WERI-Rb-1 (cell line): ENCODE data around the gene SLF2.
A peak's percentile ranks its signal among the peaks of the same experiment; 100 is the strongest.

Source experiments
- DNase-seq: peaks from one replicate; pipeline ENCODE4 v3.0.0-alpha.2; 2020
- H3K27ac ChIP-seq: fragments of 250-450 bp; sonication (Bioruptor Pico); 2 replicates; pipeline ENCODE4 v1.5.1; 2020; ENCODE audit warnings: mild to moderate bottlenecking, moderate library complexity
- H3K27me3 ChIP-seq: fragments of 250-450 bp; sonication (Bioruptor Pico); 2 replicates; pipeline ENCODE4 v1.5.1; 2021; ENCODE audit warnings: mild to moderate bottlenecking, low read depth, moderate library complexity; ENCODE audit not compliant: insufficient read depth, severe bottlenecking
- H3K36me3 ChIP-seq: fragments of 250-450 bp; sonication (Bioruptor Pico); 2 replicates; pipeline ENCODE4 v1.5.1; 2020; ENCODE audit warnings: mild to moderate bottlenecking, moderate library complexity
- H3K4me3 ChIP-seq: 2 replicates; pipeline ENCODE4 v1.5.1; 2011; ENCODE audit warnings: low read depth, mild to moderate bottlenecking, control low read depth, low read length
- H3K9me3 ChIP-seq: fragments of 250-450 bp; sonication (Bioruptor Pico); 2 replicates; pipeline ENCODE4 v1.5.1; 2021; ENCODE audit warnings: mild to moderate bottlenecking, moderate library complexity; ENCODE audit not compliant: severe bottlenecking
- TF ChIP-seq, protein P1 (sequence below): IDR thresholded peaks from 2 replicates; pipeline ENCODE4 v1.5.1; 2011; ENCODE audit warnings: low read depth, mild to moderate bottlenecking, control low read depth, inconsistent platforms, low read length

SLF2 gene

DNA sequence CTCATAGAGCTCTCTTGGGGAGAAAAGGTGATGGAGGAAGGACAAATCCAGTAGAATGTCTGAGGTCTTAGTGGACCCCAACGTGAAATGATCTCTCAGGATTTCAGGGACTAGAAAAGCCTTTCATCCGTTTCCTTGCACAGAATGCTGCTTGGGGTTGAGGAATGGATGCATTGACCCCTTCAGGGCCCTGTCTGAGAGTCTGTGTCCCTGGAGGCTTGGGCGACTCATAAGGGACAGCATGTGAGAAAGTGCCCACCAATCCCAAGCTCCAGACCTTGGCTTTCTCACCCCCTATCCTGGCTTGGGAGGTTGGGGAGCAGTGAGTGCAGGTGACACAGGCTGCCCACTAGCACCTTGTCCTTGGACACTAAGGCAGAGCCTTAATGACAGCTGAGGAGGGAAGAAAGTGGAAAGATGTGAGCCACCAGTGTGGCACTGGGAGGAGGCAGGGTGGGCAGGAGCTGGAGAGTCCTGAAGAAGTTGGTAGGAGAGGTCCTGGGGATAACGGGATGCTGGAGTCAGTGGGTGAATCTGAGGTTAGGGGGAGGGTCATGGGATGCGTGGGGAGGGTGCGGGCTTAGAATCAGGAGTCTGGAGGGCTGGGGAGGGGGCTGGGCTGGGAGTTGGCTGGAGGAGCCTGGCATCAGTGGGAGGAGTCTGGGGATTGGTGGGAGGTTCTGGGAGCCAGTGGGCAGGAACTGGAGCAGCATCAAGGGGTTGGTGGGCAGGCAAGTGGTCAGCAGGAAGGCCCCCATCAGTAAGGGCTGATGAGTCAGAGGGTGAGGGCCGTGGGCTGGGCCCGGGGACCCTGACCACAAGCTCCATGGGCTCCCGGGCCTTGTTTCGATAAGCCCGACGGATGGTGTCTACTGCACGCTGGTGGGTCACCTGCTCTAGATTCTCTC, 95.4 kb downstream of the SLF2 start:
- no peaks in the 10 kb centered on the region for H3K9me3 ChIP-seq
- DNase-seq, result no peak
- peak overlapping the region; percentile 63 for H3K27ac ChIP-seq
- H3K36me3 ChIP-seq, result peaks cover 44% of the 10 kb centered on the region
- no peak overlapping the region for H3K4me3 ChIP-seq
- TF ChIP-seq, protein P1, sequence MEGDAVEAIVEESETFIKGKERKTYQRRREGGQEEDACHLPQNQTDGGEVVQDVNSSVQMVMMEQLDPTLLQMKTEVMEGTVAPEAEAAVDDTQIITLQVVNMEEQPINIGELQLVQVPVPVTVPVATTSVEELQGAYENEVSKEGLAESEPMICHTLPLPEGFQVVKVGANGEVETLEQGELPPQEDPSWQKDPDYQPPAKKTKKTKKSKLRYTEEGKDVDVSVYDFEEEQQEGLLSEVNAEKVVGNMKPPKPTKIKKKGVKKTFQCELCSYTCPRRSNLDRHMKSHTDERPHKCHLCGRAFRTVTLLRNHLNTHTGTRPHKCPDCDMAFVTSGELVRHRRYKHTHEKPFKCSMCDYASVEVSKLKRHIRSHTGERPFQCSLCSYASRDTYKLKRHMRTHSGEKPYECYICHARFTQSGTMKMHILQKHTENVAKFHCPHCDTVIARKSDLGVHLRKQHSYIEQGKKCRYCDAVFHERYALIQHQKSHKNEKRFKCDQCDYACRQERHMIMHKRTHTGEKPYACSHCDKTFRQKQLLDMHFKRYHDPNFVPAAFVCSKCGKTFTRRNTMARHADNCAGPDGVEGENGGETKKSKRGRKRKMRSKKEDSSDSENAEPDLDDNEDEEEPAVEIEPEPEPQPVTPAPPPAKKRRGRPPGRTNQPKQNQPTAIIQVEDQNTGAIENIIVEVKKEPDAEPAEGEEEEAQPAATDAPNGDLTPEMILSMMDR, result no peak
- H3K27me3 ChIP-seq, result no peaks in the 10 kb centered on the region

GRCh38 chr10:101008823-101009423, 96.2 kb downstream of the SLF2 start:
- Histone ChIP-seq H3K36me3 (peaks cover 36% of the 10 kb centered on the region), H3K4me3 (no peak overlapping the region), H3K27ac (peak overlapping the region; percentile 63), H3K9me3 (no peaks in the 10 kb centered on the region), H3K27me3 (no peaks in the 10 kb centered on the region)
- DNase-seq, result no peak
- TF ChIP-seq, protein P1, result no peak

DNA sequence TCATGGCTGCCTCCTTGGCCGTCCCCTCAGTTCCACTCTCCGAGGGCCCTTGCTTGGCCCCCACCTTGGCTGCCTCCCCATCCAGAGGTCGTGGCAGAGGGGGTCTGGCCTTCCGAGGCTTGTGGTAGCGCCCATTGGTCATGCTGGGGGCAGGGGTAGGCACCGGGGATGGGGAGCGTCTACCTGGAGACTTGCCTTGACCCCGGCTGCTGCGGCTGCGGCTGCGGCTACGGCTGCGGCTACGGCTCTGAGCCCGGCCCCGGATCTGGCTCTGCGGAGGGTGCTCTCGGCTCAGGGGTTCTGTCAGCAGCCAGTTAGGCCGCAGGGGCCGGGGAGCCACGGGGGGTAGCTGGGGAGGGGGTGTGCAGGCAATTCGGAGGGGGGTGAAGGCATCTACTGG, 97.6 kb downstream of the SLF2 start:
- Histone ChIP-seq H3K4me3 (no peak overlapping the region), H3K27me3 (no peaks in the 10 kb centered on the region), H3K9me3 (no peaks in the 10 kb centered on the region), H3K27ac (peak overlapping the region; percentile 66), H3K36me3 (peaks cover 22% of the 10 kb centered on the region)
- DNase-seq, result no peak
- TF ChIP-seq, protein P1, result no peak

GRCh38 chr10:101011517-101012423, 99.0 kb downstream of the SLF2 start:
- Histone ChIP-seq H3K27me3 (no peaks in the 10 kb centered on the region), H3K9me3 (no peaks in the 10 kb centered on the region), H3K4me3 (peak overlapping the region; percentile 9), H3K27ac (peak overlapping the region; percentile 66), H3K36me3 (peaks cover 8% of the 10 kb centered on the region)
- DNase-seq, result peak; percentile 88
- TF ChIP-seq, protein P1, result peak; percentile 83

DNA sequence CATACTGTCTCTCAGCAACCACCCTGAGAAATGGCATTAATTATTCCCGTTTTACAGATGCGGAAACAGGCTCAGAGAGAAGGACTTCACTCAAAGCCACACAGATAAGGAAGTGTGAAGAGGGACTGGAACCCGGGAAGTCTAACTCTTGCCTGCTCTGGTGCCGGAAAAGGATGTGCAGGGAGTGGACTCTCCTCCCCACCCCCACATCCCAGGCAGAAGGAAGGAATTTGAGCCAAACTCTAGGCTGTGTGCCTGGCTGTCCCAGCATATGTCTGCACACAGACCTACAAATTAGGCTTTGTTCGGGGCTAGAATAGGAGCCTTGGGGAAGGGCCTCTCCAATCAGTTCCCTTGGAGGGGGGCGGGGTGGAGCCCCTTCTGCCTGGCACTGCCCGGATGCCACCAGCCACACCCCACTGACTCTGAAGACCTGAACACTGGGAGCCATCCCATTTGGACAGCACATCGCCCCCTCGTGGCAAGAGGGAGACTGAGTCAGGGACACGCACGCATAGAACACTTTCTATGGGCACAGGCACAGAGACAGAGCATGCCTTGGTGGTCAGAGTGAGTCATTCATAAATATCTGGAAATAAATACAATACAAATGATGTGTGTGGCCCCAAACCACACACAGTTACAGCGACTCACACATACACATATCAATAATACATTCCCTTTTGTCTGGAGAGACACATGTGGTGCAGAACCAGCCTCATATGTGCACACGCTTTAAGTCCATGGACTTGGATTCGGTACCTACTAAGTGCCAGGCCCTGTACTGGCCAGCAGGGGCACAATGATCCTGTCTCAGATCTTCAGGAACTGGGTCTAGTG, 100.0 kb downstream of the SLF2 start:
- TF ChIP-seq, protein P1, result peak; percentile 89
- Histone ChIP-seq H3K36me3 (no peaks in the 10 kb centered on the region; the same call in 1 of the 2 replicates), H3K27ac (peak overlapping the region; percentile 66), H3K27me3 (no peaks in the 10 kb centered on the region), H3K4me3 (no peak overlapping the region), H3K9me3 (no peaks in the 10 kb centered on the region)
- peak; percentile 93 for DNase-seq
